ENCODE data around the gene PHKB.

PHKB gene

DNA sequence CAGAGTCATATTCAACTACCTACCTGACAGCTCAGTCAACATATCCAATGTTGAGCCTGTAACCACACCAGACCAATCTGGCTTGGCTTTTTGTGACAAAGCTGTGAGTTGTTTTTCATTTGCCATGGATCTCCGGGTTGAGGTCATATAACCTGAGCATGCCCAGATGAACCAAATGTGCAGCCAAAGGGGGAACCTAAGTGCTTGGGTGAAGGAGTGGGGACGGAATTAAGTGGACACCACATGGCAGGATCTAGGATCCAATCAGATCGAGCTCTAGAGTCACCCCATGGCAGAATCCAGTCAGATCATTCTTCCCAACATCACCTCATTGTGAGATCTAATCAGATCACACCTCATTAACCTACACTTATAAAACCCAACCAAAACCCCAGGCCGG, 258.6 kb downstream of the PHKB start:
- ChIA-PET CTCF (interaction anchor here (1.6 kb wide), 1 partner anchor 10 kb away, joined by 6 read pairs; no protein-coding TSS in a partner anchor), POLR2A (no interaction called here)
- TF ChIP-seq, protein P1, sequence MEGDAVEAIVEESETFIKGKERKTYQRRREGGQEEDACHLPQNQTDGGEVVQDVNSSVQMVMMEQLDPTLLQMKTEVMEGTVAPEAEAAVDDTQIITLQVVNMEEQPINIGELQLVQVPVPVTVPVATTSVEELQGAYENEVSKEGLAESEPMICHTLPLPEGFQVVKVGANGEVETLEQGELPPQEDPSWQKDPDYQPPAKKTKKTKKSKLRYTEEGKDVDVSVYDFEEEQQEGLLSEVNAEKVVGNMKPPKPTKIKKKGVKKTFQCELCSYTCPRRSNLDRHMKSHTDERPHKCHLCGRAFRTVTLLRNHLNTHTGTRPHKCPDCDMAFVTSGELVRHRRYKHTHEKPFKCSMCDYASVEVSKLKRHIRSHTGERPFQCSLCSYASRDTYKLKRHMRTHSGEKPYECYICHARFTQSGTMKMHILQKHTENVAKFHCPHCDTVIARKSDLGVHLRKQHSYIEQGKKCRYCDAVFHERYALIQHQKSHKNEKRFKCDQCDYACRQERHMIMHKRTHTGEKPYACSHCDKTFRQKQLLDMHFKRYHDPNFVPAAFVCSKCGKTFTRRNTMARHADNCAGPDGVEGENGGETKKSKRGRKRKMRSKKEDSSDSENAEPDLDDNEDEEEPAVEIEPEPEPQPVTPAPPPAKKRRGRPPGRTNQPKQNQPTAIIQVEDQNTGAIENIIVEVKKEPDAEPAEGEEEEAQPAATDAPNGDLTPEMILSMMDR (IDR thresholded peaks at IDR 0.05; ENCODE audit: control extremely low read depth, extremely low read depth, low read depth, missing control alignments): no peak
- DNase-seq (ENCODE audit: extremely low spot score): no peak

DNA sequence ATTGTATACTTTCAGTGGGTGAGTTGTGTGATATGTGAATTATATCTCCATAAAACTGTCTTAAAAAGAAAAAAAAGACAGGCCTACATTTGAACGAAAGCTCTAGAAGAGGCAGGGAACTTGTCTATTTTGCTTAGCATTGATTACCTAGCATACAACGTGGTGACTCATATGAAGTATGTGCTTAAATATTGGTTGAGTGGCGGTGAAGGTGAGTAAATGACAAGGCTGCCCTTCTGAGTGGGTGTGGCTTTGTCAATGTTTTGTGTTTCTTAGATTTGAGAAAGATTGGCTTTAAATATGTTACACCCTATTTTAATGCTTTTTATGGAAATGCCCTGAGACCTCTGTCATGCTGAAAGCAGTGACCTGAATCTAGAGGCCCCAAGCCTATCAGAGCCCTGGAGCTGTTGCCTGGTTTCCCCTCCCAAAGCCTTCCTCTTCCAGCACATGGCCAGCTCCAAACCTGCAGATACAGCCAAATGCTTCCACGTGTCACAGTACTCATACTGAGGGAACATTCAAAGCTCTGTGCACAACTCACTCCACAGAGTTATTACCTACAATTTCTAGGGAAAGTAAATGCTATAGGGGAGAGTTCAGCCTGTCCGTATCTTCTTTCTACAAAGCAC, 260.0 kb downstream of the PHKB start:
- CTCF ChIA-PET: no interaction called here
- POLR2A ChIA-PET: no interaction called here
- TF ChIP-seq, protein P1 (IDR thresholded peaks at IDR 0.05; ENCODE audit: control extremely low read depth, extremely low read depth, low read depth, missing control alignments): no peak

DNA sequence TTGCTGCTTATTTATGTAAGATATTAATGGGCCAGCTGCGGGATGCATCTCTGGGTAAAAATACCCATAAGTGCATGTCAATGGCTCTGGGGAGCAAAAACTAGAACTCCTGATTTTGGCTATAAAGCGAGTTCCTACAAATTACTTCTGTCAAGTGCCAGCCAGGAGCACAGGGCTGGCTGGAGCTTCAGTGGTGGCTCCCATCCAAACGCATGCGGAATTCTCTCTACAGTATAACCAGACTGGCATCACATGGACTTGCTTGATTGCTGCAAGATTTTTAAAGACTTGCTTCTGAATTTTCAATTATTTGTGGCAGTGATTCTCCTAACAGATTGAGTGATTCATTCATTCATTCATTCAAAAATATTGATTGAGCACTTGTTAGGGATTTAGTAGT, 260.9 kb downstream of the PHKB start:
- POLR2A ChIA-PET: no interaction called here
- TF ChIP-seq, protein P1 (IDR thresholded peaks at IDR 0.05; ENCODE audit: control extremely low read depth, extremely low read depth, low read depth, missing control alignments): no peak
- DNase-seq (ENCODE audit: extremely low spot score): no peak
- CTCF ChIA-PET: interaction anchor here (1.0 kb wide), 1 partner anchor 23 kb away, joined by 3 read pairs; no protein-coding TSS in a partner anchor

More for the DNA sequence above, 260.0 kb downstream of the PHKB start:
- no peak for DNase-seq (ENCODE audit: extremely low spot score)

DNA sequence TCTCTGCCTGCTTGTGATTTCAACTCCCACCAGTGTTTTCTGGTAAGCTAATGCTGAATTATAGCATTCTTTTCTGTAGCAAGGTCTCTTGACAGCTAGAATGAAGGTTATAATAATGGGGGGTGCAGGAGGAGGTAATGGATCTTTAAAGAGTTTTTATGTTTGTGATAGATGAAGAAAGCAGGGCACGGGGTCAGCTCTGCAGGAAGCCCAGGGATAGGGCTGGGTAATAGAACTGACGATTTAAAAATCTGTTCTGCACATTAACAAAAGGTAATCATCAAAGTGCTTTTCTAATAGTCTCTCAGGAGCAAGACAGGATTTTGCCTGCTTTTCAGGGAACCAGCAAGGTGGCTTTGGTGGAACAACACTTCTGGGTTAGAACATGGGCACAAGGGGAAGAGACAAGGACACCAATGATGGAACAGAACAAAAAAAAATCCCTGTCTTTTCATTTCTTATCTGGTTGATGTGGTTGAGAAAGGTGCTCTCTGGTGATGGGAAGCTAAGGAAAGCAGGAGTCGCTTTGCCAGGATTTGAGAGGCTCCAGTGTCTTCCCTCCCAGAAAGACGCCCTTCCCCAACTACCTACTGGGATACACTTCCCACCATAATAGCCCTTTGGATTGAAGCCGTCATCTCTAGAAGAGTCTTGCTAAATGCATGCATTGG, 263.1 kb downstream of the PHKB start:
- DNase-seq (ENCODE audit: extremely low spot score): no peak
- ChIA-PET CTCF (interaction anchor here (1.6 kb wide), 2 partner anchors 18 to 37 kb away, joined by 5 read pairs; no protein-coding TSS in a partner anchor), POLR2A (no interaction called here)
- TF ChIP-seq, protein P1 (IDR thresholded peaks at IDR 0.05; ENCODE audit: control extremely low read depth, extremely low read depth, low read depth, missing control alignments): no peak

DNA sequence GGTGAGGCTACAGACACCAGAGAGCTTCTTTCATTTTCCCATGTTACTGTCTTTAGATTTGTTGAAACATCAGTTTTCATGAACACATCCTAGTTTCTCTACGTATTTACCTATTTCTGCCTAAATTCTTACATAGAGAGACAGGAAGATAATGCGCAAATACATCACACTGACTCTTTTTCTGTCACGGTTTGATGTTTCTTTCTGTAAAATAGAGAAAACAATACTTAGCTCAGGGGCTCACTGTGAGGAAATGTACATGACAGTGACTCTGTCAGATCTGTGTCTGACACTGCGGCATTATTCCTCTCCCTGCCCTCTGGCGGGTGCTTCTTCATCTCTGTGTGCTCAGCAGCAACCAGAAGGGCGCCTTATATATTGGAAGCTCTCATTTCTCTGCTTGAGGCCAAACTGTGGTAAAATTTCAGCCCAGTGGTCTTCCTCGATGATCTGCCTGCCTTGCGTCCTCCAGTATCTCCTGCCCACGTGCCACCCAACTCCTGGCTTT, 264.1 kb downstream of the PHKB start:
- TF ChIP-seq, protein P1 (IDR thresholded peaks at IDR 0.05; ENCODE audit: control extremely low read depth, extremely low read depth, low read depth, missing control alignments): no peak
- no peak for DNase-seq (ENCODE audit: extremely low spot score)
- CTCF ChIA-PET: no interaction called here
- POLR2A ChIA-PET: no interaction called here

DNA sequence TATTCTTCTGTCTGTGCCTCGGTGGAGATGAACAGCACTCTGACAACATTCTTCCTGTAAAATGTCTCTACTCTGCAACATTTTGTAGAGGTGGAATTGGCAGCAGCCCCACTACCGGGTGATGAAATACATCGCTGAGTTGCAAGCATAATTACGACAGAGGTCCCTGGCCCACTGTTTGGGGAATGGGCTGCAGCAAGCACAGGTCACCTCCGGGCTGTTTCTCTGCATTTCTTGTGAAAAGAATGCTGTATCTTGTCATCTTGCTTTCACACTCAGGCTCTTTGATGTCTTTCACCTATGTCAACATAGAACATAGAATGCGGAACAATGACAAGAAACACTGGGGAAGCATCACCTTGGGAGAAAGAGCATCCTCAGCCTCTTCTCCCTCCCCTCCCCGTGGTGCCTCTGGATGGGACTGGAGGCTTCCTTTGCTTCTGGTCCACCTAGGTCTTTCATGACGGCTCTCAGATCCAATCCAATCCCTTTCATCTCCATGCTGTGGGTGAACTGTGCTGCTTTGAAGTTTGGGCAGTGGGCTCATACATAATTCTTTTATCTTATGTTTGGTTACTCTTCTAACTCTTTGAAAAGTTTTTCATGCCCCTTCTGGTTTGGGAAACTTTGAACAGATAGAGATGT, 265.0 kb downstream of the PHKB start:
- TF ChIP-seq, protein P1 (IDR thresholded peaks at IDR 0.05; ENCODE audit: control extremely low read depth, extremely low read depth, low read depth, missing control alignments): no peak
- CTCF ChIA-PET: no interaction called here
- DNase-seq (ENCODE audit: extremely low spot score): no peak
- POLR2A ChIA-PET: no interaction called here

All from GM10248 (cell line).